Keratinocyte (primary cell): ENCODE data around the gene ANKK1. TPM values are rescaled to one million over a fixed set of nuclear protein-coding genes. Genes with fewer than 3 reads are reported as not detected.

Source experiments
- DNase-seq: peaks from one replicate; pipeline ENCODE4 v3.0.0-alpha.2; 2011; ENCODE audit warnings: low read depth, missing footprints, low spot score
- FAIRE-seq: peaks from 2 replicates; lab custom pipeline; 2011; peaks lifted over from hg19 to GRCh38; lab: Jason Lieb, UNC
- H2AFZ ChIP-seq: 2 replicates; pipeline ENCODE4 v1.6.0; 2012; ENCODE audit warnings: low read length, control low read depth, inconsistent platforms; ENCODE audit not compliant: control insufficient read depth
- H3K27ac ChIP-seq: 2 replicates; pipeline ENCODE4 v1.5.1; 2011; ENCODE audit warnings: low read length; ENCODE audit not compliant: control insufficient read depth, insufficient read depth
- H3K27me3 ChIP-seq: 3 replicates; pipeline ENCODE4 v1.6.0; 2011; ENCODE audit warnings: low read length; ENCODE audit not compliant: control insufficient read depth, insufficient read depth; ENCODE audit errors: extremely low read depth
- H3K36me3 ChIP-seq, 2 experiments: 2 replicates in 1 of 2; 3 replicates in 1 of 2; pipeline ENCODE4 v1.5.1; 2011; ENCODE audit warnings: low read length in 2 of 2, mild to moderate bottlenecking in 1 of 2; ENCODE audit not compliant: control insufficient read depth in 2 of 2, insufficient read depth in 2 of 2; ENCODE audit errors: extremely low read depth in 1 of 2
- H3K4me1 ChIP-seq: 3 replicates; pipeline ENCODE4 v1.5.1; 2011; ENCODE audit warnings: low read length; ENCODE audit not compliant: control insufficient read depth, insufficient read depth; ENCODE audit errors: extremely low read depth
- H3K4me2 ChIP-seq: 3 replicates; pipeline ENCODE4 v1.6.0; 2011; ENCODE audit warnings: low read depth, low read length; ENCODE audit not compliant: control insufficient read depth, insufficient read depth; ENCODE audit errors: extremely low read depth
- H3K4me3 ChIP-seq, 3 experiments: fragments of 200-600 bp in 1 of 3; sonication (generic) in 1 of 3; 2 replicates in 2 of 3; 3 replicates in 1 of 3; pipeline ENCODE4 v1.5.1; 2011 to 2016; ENCODE audit warnings: low read length in 3 of 3, mild to moderate bottlenecking in 3 of 3, control low read depth in 2 of 3, inconsistent platforms in 1 of 3, low read depth in 1 of 3, mixed read lengths in 1 of 3, mixed run types in 1 of 3, moderate library complexity in 1 of 3; ENCODE audit not compliant: control insufficient read depth in 2 of 3, insufficient read depth in 2 of 3; ENCODE audit errors: extremely low read depth in 1 of 3
- H3K79me2 ChIP-seq: 2 replicates; pipeline ENCODE4 v1.6.0; 2012; ENCODE audit warnings: low read length; ENCODE audit not compliant: control insufficient read depth, insufficient read depth
- H3K9ac ChIP-seq: 3 replicates; pipeline ENCODE4 v1.6.0; 2011; ENCODE audit warnings: low read length; ENCODE audit not compliant: control insufficient read depth, insufficient read depth; ENCODE audit errors: extremely low read depth
- H3K9me1 ChIP-seq: 3 replicates; pipeline ENCODE4 v1.6.0; 2011; ENCODE audit warnings: low read length; ENCODE audit not compliant: control insufficient read depth, insufficient read depth; ENCODE audit errors: extremely low read depth
- H3K9me3 ChIP-seq: 2 replicates; pipeline ENCODE4 v1.5.1; 2012; ENCODE audit warnings: low read depth, low read length; ENCODE audit not compliant: control insufficient read depth
- H4K20me1 ChIP-seq: 3 replicates; pipeline ENCODE4 v1.6.0; 2011; ENCODE audit warnings: low read length; ENCODE audit not compliant: control insufficient read depth, insufficient read depth; ENCODE audit errors: extremely low read depth
- CTCF ChIP-seq, 3 experiments: IDR thresholded peaks in 1 of 3; conservative IDR thresholded peaks in 1 of 3; optimal IDR thresholded peaks in 1 of 3; 2 replicates in 2 of 3; 3 replicates in 1 of 3; pipeline versions ENCODE3 to v1.5.1; 2011; ENCODE audit warnings: low read length in 3 of 3, mild to moderate bottlenecking in 3 of 3, moderate library complexity in 2 of 3, control low read depth in 1 of 3, inconsistent platforms in 1 of 3; ENCODE audit not compliant: insufficient read depth in 2 of 3; ENCODE audit errors: extremely low read depth in 1 of 3
- EZH2 ChIP-seq: IDR thresholded peaks from one replicate; pipeline ENCODE4 v1.6.1; 2012; ENCODE audit warnings: inconsistent platforms, mild to moderate bottlenecking, low read length, moderate library complexity
- dilution Hi-C: fragments of 300-500 bp; cut with MboI; formaldehyde crosslinking; loops from one replicate; pipeline ENCODE4 v1.7.0; 2020; ENCODE audit warnings: low sequenced_read_pairs; ENCODE audit not compliant: extremely low pct_ligation_motif_present
- polyA plus RNA-seq, 5 experiments: library from polyadenylated mRNA; depleted of rRNA in 3 of 5; stranded (reverse) in 3 of 5; stranded (forward) in 1 of 5; unstranded in 1 of 5; fragments of >200 nt; gene quantifications; 1 replicate in 1 of 5; 2 replicates in 3 of 5; 3 replicates in 1 of 5; pipeline versions ENCODE4 v1.2.1 to v1.2.3, GENCODE V29; 2011 to 2012; ENCODE audit warnings: missing spikeins in 2 of 5, low read depth in 1 of 5, low replicate concordance in 1 of 5

Gene ANKK1
- polyA plus RNA-seq, 1 donor (not counting 4 experiments of a cell fraction or from before 2014, with no cell fraction given), result 0.92 TPM

DNA sequence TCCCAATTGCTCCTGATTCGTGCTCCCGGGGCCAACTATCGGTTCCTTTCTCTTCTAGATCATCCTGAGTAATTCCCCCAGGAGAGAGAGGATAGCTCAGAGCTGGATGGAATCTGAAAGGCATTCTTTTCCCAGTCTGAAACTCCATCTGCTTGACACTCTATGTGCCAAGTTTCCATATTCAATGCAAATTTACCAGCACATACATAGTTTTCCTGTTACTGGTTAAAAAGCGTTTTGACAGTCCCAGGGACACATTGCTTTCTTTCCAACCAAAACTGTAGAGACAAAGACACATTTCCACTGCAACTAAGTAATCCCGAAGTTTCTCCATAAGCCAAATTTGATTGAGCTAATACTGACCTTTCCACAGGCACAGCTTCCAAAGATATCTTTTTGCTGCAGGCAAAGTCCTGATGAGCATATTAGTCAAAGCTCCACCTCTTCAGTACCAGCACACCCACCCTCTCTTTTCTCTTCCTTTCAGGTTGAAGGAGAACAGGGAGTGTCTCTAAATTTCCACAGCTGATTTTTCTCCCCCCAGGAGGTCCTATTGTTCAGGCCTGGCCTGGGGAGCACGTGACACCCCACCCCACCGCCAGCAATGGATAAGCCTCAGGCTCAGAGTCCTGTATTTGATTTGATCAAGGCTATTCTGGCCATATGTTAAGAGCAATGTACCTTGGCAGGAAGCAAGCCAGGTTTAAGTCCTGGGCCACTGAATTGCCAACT, 9.7 kb upstream of the ANKK1 start:
- FAIRE-seq, result peak; percentile 79
- Histone ChIP-seq H3K9me1 (no peaks in the 10 kb centered on the region), H3K27ac (peak overlapping the region; percentile 57), H3K27me3 (no peaks in the 10 kb centered on the region), H3K9ac (peak overlapping the region; percentile 45), H3K4me1 (peaks cover 36% of the 10 kb centered on the region), H2AFZ (no peak overlapping the region), H3K79me2 (no peaks in the 10 kb centered on the region), H4K20me1 (no peaks in the 10 kb centered on the region), H3K9me3 (no peaks in the 10 kb centered on the region), H3K4me2 (peak overlapping the region; percentile 59), H3K36me3 (no peaks in the 10 kb centered on the region), H3K4me3 (no peak overlapping the region)
- TF ChIP-seq EZH2 (no peak), CTCF (optimal IDR thresholded peaks at IDR 0.05 in 1 of 3, IDR thresholded peaks at IDR 0.05 in 1 of 3, conservative IDR thresholded peaks at IDR 0.05 in 1 of 3; ENCODE audit: extremely low read depth in 1 of 3, insufficient read depth in 2 of 3, low read length in 3 of 3) (no peak)
- peak; percentile 41 for DNase-seq
- dilution Hi-C loops, result no loop called here

- DNase-seq (no peak), FAIRE-seq (peak; percentile 49)
- Histone ChIP-seq H3K4me1 (peaks cover 29% of the 10 kb centered on the region), H3K9ac (no peak overlapping the region), H4K20me1 (no peaks in the 10 kb centered on the region), H3K27me3 (no peaks in the 10 kb centered on the region), H3K36me3 (no peaks in the 10 kb centered on the region), H3K4me2 (peak overlapping the region; percentile 59), H3K9me1 (no peaks in the 10 kb centered on the region), H3K9me3 (no peaks in the 10 kb centered on the region), H2AFZ (no peak overlapping the region), H3K79me2 (no peaks in the 10 kb centered on the region), H3K4me3 (no peak overlapping the region), H3K27ac (peak overlapping the region; percentile 57)
- dilution Hi-C loops, result no loop called here
- TF ChIP-seq EZH2, result no peak
- no peak for TF ChIP-seq CTCF (optimal IDR thresholded peaks at IDR 0.05 in 1 of 3, IDR thresholded peaks at IDR 0.05 in 1 of 3, conservative IDR thresholded peaks at IDR 0.05 in 1 of 3; ENCODE audit: extremely low read depth in 1 of 3, insufficient read depth in 2 of 3, low read length in 3 of 3)
Measured at GRCh38 chr11:113378692-113379091, 8.9 kb upstream of the ANKK1 start.
